ENCODE data around the gene PIK3R2.

GRCh38 chr19:18107235-18107634 is 45.7 kb upstream of the PIK3R2 start:
- TF ChIP-seq CTCF (IDR thresholded peaks at IDR 0.05 in 8 of 11, conservative IDR thresholded peaks at IDR 0.05 in 3 of 11) = no peak
- no peak for TF ChIP-seq POLR2AphosphoS5 (IDR thresholded peaks at IDR 0.05)
- TF ChIP-seq POLR2A (IDR thresholded peaks at IDR 0.05) = no peak
